Activated naive CD4-positive, alpha-beta T cell treated with anti-CD3 and anti-CD28 coated beads, Interleukin-2, amount 10 ng/mL, durations not matched to agents 7 days and 5 days (primary cell): ENCODE data around the gene MCC.
"Not testable (repeated sequence)": the region's sequence is repeated elsewhere in the genome, so short reads cannot be mapped to it uniquely, and the experiment has no call there.

Experiments used
- CTCF ChIA-PET: fragments of 350-600 bp; sonication (Branson Sonifier 250); formaldehyde crosslinking; loops from one replicate; lab custom pipeline; 2021; ENCODE audit warnings: antibody characterized with exemption; lab: Charles Lee
- DNase-seq: peaks from one replicate; pipeline ENCODE4 v3.0.0-alpha.2; 2020
- H3K27ac Mint-ChIP-seq: one replicate; pipeline ENCODE4 v1.8.0; 2021; ENCODE audit warnings: mild to moderate bottlenecking, moderate library complexity, mixed read lengths
- H3K27me3 Mint-ChIP-seq: one replicate; pipeline ENCODE4 v1.8.0; 2021; ENCODE audit warnings: mild to moderate bottlenecking, mixed read lengths
- H3K36me3 Mint-ChIP-seq: one replicate; pipeline ENCODE4 v1.8.0; 2021; ENCODE audit warnings: mixed read lengths
- H3K4me1 Mint-ChIP-seq: one replicate; pipeline ENCODE4 v1.8.0; 2021; ENCODE audit warnings: mixed read lengths
- H3K4me3 Mint-ChIP-seq: one replicate; pipeline ENCODE4 v1.8.0; 2021; ENCODE audit warnings: mild to moderate bottlenecking, moderate library complexity, mixed read lengths
- H3K9me3 Mint-ChIP-seq: one replicate; pipeline ENCODE4 v1.8.0; 2021; ENCODE audit warnings: mixed read lengths

The MCC gene

GRCh38 chr5:113474100-113474728 is 14.0 kb downstream of the MCC start:
- Mint-ChIP-seq H3K36me3 (no peaks in the 10 kb centered on the region), H3K27ac (no peak overlapping the region), H3K4me1 (no peaks in the 10 kb centered on the region), H3K9me3 (peaks cover 2% of the 10 kb centered on the region), H3K4me3 (no peak overlapping the region), H3K27me3 (peaks cover 34% of the 10 kb centered on the region)
- CTCF ChIA-PET: no interaction called here
- no peak for DNase-seq

- Mint-ChIP-seq H3K4me1 (no peaks in the 10 kb centered on the region), H3K4me3 (no peak overlapping the region), H3K27ac (no peak overlapping the region), H3K27me3 (peaks cover 10% of the 10 kb centered on the region), H3K36me3 (no peaks in the 10 kb centered on the region), H3K9me3 (no peaks in the 10 kb centered on the region)
- DNase-seq: no peak
- CTCF ChIA-PET: no interaction called here
Observed at GRCh38 chr5:113463032-113463431, 25.2 kb downstream of the MCC start.

GRCh38 chr5:113457106-113457505 is 31.1 kb downstream of the MCC start:
- H3K36me3 Mint-ChIP-seq, H3K27ac Mint-ChIP-seq, H3K9me3 Mint-ChIP-seq, H3K4me1 Mint-ChIP-seq, DNase-seq, CTCF ChIA-PET, H3K4me3 Mint-ChIP-seq, H3K27me3 Mint-ChIP-seq: not testable (repeated sequence)

- Mint-ChIP-seq H3K36me3 (no peaks in the 10 kb centered on the region), H3K27ac (no peak overlapping the region), H3K27me3 (peaks cover 18% of the 10 kb centered on the region), H3K4me1 (peaks cover 10% of the 10 kb centered on the region), H3K4me3 (no peak overlapping the region), H3K9me3 (no peaks in the 10 kb centered on the region)
- CTCF ChIA-PET: no interaction called here
- DNase-seq: no peak
Observed at GRCh38 chr5:113452941-113453340, 35.3 kb downstream of the MCC start.

GRCh38 chr5:113451797-113452196 is 36.5 kb downstream of the MCC start:
- H3K36me3 Mint-ChIP-seq: no peaks in the 10 kb centered on the region
- CTCF ChIA-PET: no interaction called here
- H3K4me3 Mint-ChIP-seq: no peak overlapping the region
- no peak overlapping the region for H3K27ac Mint-ChIP-seq
- peaks cover 10% of the 10 kb centered on the region for H3K4me1 Mint-ChIP-seq
- H3K9me3 Mint-ChIP-seq: no peaks in the 10 kb centered on the region
- H3K27me3 Mint-ChIP-seq: peaks cover 24% of the 10 kb centered on the region
- no peak for DNase-seq

GRCh38 chr5:113450929-113451328 is 37.3 kb downstream of the MCC start:
- Mint-ChIP-seq H3K27me3 (peaks cover 24% of the 10 kb centered on the region), H3K36me3 (no peaks in the 10 kb centered on the region), H3K4me3 (no peak overlapping the region), H3K9me3 (no peaks in the 10 kb centered on the region), H3K4me1 (peaks cover 10% of the 10 kb centered on the region), H3K27ac (no peak overlapping the region)
- CTCF ChIA-PET: no interaction called here
- DNase-seq: no peak

GRCh38 chr5:113450462-113450861 is 37.8 kb downstream of the MCC start:
- H3K27me3 Mint-ChIP-seq: peaks cover 24% of the 10 kb centered on the region
- H3K4me3 Mint-ChIP-seq: no peak overlapping the region
- H3K36me3 Mint-ChIP-seq: no peaks in the 10 kb centered on the region
- CTCF ChIA-PET: no interaction called here
- no peak for DNase-seq
- H3K4me1 Mint-ChIP-seq: peaks cover 10% of the 10 kb centered on the region
- no peaks in the 10 kb centered on the region for H3K9me3 Mint-ChIP-seq
- H3K27ac Mint-ChIP-seq: no peak overlapping the region

GRCh38 chr5:113448252-113448651 is 40.0 kb downstream of the MCC start:
- CTCF ChIA-PET: no interaction called here
- H3K4me1 Mint-ChIP-seq: peaks cover 10% of the 10 kb centered on the region
- peaks cover 20% of the 10 kb centered on the region for H3K27me3 Mint-ChIP-seq
- H3K4me3 Mint-ChIP-seq: no peak overlapping the region
- H3K9me3 Mint-ChIP-seq: no peaks in the 10 kb centered on the region
- H3K27ac Mint-ChIP-seq: no peak overlapping the region
- no peak for DNase-seq
- no peaks in the 10 kb centered on the region for H3K36me3 Mint-ChIP-seq

- H3K36me3 Mint-ChIP-seq: no peaks in the 10 kb centered on the region
- H3K27ac Mint-ChIP-seq: no peak overlapping the region
- peaks cover 24% of the 10 kb centered on the region for H3K27me3 Mint-ChIP-seq
- H3K4me3 Mint-ChIP-seq: no peak overlapping the region
- CTCF ChIA-PET: no interaction called here
- peaks cover 10% of the 10 kb centered on the region for H3K4me1 Mint-ChIP-seq
- no peaks in the 10 kb centered on the region for H3K9me3 Mint-ChIP-seq
- DNase-seq: no peak
Observed at GRCh38 chr5:113447498-113448050, 40.7 kb downstream of the MCC start.

- Mint-ChIP-seq H3K36me3 (no peaks in the 10 kb centered on the region), H3K27ac (no peak overlapping the region), H3K27me3 (peaks cover 24% of the 10 kb centered on the region), H3K9me3 (no peaks in the 10 kb centered on the region), H3K4me3 (no peak overlapping the region), H3K4me1 (peaks cover 10% of the 10 kb centered on the region)
- no peak for DNase-seq
- CTCF ChIA-PET: interaction anchor here (1.1 kb wide), 1 partner anchor 110 kb away, joined by 3 read pairs; no protein-coding TSS in a partner anchor
Observed at GRCh38 chr5:113446358-113446927, 41.8 kb downstream of the MCC start.

GRCh38 chr5:113437111-113437510 is 51.1 kb downstream of the MCC start:
- Mint-ChIP-seq H3K36me3 (no peaks in the 10 kb centered on the region), H3K9me3 (no peaks in the 10 kb centered on the region), H3K27ac (no peak overlapping the region), H3K4me1 (no peaks in the 10 kb centered on the region), H3K4me3 (no peak overlapping the region), H3K27me3 (peaks cover 32% of the 10 kb centered on the region)
- CTCF ChIA-PET: no interaction called here
- DNase-seq: no peak

GRCh38 chr5:113435575-113435974 is 52.7 kb downstream of the MCC start:
- H3K27ac Mint-ChIP-seq: no peak overlapping the region
- CTCF ChIA-PET: no interaction called here
- no peak overlapping the region for H3K4me3 Mint-ChIP-seq
- no peaks in the 10 kb centered on the region for H3K36me3 Mint-ChIP-seq
- peaks cover 30% of the 10 kb centered on the region for H3K27me3 Mint-ChIP-seq
- no peak for DNase-seq
- no peaks in the 10 kb centered on the region for H3K9me3 Mint-ChIP-seq
- no peaks in the 10 kb centered on the region for H3K4me1 Mint-ChIP-seq

GRCh38 chr5:113434889-113435288 is 53.4 kb downstream of the MCC start, which contains the start of gene TSSK1B:
TSSK1B (minus strand) TSS chr5:113434989; CDS start chr5:113434839, 150 bp downstream.
- CTCF ChIA-PET: no interaction called here
- no peaks in the 10 kb centered on the region for H3K4me1 Mint-ChIP-seq
- H3K36me3 Mint-ChIP-seq: no peaks in the 10 kb centered on the region
- H3K27ac Mint-ChIP-seq: no peak within 1 kb of the TSS
- no peak within 1 kb of the TSS for H3K4me3 Mint-ChIP-seq
- peaks cover 23% of the 10 kb centered on the region for H3K27me3 Mint-ChIP-seq
- H3K9me3 Mint-ChIP-seq: no peaks in the 10 kb centered on the region
- DNase-seq: no peak

GRCh38 chr5:113433862-113434612 is 54.2 kb downstream of the MCC start:
- no peak overlapping the region for H3K4me3 Mint-ChIP-seq
- H3K27me3 Mint-ChIP-seq: peaks cover 22% of the 10 kb centered on the region
- DNase-seq: no peak
- H3K4me1 Mint-ChIP-seq: no peaks in the 10 kb centered on the region
- CTCF ChIA-PET: no interaction called here
- no peak overlapping the region for H3K27ac Mint-ChIP-seq
- H3K9me3 Mint-ChIP-seq: no peaks in the 10 kb centered on the region
- no peaks in the 10 kb centered on the region for H3K36me3 Mint-ChIP-seq
